KBM-7 (cell line): Measurements from ENCODE around the gene TNRC18.
"Not testable (repeated sequence)": the region's sequence is repeated elsewhere in the genome, so short reads cannot be mapped to it uniquely, and the experiment has no call there.

Experiments
- DNase-seq: peaks from one replicate; pipeline ENCODE4 v3.0.0-alpha.2; 2015
- in situ Hi-C: fragments of 300-500 bp; cut with MboI; formaldehyde crosslinking; loops from 2 replicates; pipeline ENCODE4 v1.14.3; 2020; ENCODE audit warnings: low sequenced_read_pairs, low pct_unique_long_range_greater_than_20kb, mixed read lengths

TNRC18 gene

DNA sequence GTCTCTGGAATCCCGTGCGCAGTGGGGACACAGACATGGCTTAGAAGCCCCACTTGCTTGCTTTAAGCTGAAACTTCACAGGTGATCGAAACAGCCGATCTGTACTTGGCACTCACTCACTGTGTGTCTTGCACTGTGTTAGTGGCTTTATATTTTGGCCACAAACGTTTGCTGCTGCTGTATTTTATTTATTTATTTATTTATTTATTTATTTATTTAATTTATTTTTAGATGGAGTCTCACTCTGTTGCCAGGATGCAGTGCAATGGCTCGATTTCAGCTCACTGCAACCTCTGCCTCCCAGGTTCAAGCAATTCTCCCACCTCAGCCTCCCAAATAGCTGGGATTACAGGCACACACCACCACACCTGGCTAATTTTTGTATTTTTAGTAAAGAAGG lies 63.6 kb downstream of the TNRC18 start:
- DNase-seq, in situ Hi-C loops: not testable (repeated sequence)

DNA sequence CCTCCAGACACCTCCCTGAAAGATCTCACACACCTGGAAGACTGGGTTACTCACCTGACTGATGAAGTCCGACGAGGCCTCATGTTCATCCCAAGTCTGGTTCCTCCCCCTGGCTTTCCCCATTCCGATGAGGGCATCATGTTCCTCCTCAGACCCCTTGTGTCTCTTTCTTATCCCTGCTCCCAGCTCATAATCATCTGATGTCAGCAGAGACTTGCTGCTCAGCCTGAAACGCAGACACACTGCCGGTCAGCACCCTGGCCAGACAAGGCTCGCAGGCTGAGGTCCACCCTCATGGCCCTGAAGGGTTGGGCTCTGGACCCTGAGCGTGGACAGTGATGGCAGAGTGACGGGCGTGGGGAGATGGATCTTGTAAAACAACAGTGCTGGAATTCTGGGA lies 64.3 kb downstream of the TNRC18 start:
- no peak for DNase-seq
- in situ Hi-C loops = no loop called here

- no peak for DNase-seq
- in situ Hi-C loops = no loop called here
These were observed 65.7 kb downstream of the TNRC18 start for GRCh38 chr7:5357951-5358350.

- in situ Hi-C loops = no loop called here
- no peak for DNase-seq
These were observed 66.9 kb downstream of the TNRC18 start for GRCh38 chr7:5356751-5357119.

- no peak for DNase-seq
- in situ Hi-C loops = no loop called here
These were observed 69.0 kb downstream of the TNRC18 start for GRCh38 chr7:5354460-5355232.

DNA sequence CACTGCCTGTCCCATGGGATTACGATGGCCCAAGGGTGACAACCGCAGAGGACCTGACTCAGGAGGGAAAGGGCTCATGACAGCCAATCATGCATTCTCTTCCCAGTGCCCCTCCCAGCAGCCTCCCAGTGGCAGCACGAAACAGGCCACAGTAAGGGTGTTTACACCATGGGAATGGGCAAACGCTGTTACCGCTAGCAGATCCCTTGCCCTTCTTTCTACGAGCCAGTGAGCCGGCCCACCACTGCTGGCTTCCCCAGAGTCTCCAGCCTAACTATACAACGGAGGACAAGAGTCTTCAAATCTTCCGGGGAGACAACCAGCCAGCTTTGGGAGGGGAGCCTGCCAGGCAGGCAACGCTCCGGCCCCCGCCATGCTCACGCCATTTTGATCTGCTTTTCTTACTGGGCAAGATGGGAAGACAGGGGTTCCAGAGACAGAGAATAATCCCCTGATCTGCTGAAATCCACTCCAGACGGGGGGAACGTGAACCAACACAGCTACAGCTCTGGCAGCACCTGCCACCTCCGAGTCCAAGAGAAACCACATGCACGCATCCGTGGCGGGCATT lies 71.1 kb downstream of the TNRC18 start:
- DNase-seq = no peak
- in situ Hi-C loops = no loop called here

DNA sequence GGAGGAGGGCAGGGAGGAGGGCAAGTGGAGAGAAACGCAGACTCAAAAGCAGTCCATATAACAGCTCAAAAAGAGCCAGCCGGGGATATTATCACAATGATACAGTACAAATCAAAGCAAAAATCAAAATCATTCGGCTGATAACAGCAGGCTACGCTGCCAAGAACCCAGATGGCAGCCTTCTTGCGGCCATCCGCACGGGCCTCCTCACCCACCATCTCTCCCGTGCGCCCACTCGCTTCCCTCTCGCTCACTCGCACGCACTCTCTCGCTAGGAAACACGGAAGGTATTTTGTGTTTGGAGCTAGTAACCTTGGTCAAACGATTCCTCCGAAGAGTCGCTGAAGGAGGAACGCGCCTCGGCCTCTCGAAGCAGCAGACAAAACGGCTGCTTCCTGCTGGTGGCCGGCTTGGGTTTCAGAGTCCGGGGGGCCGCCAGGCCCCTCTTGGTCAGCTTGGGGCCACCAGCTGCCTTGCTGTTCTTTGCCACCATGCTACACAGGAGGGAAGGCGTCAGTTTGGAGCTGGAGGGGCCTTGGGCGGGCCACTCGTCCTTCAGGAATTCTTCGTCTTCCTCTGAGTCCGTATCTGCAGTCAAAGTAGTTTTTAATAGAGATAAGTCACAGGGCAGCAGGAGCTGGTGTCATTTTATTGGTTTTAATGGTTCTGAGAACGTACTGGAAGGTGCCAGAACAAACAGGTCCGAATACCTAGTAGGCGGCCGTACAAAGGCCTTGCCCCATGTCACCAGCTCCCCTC lies 71.9 kb downstream of the TNRC18 start:
- in situ Hi-C loops = no loop called here
- no peak for DNase-seq

DNA sequence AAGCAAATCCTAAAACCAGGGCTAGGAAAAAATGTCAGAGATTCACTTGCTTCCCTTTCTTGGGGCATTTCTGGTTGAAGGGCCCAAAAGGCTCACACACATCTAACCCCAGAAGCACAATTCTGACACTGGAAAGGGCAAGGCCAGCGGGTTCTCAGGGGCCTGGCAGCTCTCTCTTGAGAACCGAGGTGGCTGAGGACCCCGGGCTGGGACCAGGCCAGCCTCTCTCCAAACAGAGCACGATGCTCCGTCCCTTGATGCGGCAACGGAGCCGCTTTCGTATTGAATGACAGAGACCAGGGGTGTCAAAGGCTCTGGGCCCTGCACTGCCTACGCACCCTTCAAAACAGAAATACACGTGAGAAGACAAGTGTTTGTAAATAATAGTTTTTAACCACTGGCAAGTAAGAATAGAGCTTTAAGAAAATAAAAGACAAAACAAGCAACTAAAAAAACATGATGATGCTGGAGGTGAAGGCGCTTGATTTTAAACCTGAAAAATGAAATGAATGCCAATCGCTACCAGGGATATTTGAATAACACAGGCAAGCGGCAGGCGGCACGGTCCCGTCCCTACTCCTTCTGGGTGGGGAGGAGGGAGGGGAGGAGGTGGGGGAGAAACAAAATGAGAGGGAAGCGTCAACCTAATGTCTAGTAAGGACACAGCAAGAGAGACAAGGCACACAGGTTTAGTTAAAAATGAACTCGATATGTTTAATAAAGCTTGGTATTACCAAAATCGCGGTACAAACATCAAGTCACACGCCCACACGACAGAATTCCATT lies 72.8 kb downstream of the TNRC18 start:
- DNase-seq = no peak
- in situ Hi-C loops = no loop called here

DNA sequence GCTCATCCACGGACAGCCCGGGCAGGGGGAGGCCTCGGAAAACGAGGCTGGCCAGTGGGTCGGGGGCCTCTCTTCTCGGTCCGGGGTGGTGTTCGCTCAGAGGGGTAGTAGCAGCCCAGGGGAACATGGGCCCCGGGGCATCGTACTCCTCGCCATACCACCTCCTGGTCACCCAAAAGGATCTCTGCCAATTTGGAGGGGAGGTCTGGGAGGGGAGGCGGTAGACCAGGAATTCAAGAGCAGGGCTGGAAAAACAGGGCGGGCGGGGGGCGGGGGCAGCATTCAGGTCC lies 73.5 kb downstream of the TNRC18 start:
- in situ Hi-C loops = no loop called here
- DNase-seq = no peak

GRCh38 chr7:5349437-5350173 lies 74.0 kb downstream of the TNRC18 start:
- in situ Hi-C loops = no loop called here

DNA sequence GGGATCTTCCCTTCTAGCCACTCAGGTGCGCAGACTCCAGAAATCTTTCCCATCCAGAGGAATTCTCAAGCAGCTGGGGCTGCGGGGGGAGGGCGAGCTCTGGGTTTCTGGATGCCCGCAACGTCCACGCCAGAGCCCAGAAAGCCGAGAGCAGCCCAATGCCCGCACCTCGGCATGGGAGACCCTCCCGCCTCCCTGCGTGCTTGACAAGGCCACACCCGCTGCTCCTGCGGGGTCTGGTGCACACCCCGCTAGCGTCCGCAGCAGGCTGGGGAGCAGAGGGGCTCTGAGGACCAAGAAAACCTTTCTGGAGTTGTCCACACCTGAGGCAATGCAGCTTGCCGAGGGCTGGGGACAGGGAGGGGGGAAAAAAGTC lies 74.6 kb downstream of the TNRC18 start:
- DNase-seq = no peak
- in situ Hi-C loops = no loop called here

More at GRCh38 chr7:5349437-5350173, 74.0 kb downstream of the TNRC18 start:
- no peak for DNase-seq

- no peak for DNase-seq
- in situ Hi-C loops = no loop called here
These were observed 75.3 kb downstream of the TNRC18 start for GRCh38 chr7:5348134-5349004.

DNA sequence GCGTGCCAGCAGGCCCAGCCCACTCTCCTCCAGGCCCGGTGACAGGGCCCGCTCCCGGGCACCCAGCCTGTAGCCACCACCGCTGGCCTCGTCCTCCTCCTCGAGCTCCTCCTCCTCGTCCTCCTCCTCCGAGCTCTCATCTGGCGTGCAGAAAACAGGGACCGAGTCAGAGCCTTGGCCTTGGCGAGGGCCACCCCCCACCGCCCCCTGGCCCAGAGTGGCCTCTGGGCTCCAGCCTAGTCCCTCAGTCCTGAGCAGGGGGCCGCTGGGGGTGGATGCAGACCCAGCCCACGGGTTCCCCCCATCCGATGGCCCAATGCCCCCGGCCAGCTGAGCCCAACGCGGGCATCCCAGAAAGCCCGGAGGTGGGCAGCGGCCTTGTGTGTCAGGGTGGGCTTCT lies 78.0 kb downstream of the TNRC18 start:
- DNase-seq = no peak
- in situ Hi-C loops = no loop called here

GRCh38 chr7:5345171-5345570 lies 78.5 kb downstream of the TNRC18 start:
- DNase-seq = no peak
- in situ Hi-C loops = no loop called here

- in situ Hi-C loops = no loop called here
- DNase-seq = no peak
These were observed 79.3 kb downstream of the TNRC18 start for GRCh38 chr7:5344342-5344741.

- in situ Hi-C loops = no loop called here
These were observed 79.8 kb downstream of the TNRC18 start for GRCh38 chr7:5343884-5344283.

DNA sequence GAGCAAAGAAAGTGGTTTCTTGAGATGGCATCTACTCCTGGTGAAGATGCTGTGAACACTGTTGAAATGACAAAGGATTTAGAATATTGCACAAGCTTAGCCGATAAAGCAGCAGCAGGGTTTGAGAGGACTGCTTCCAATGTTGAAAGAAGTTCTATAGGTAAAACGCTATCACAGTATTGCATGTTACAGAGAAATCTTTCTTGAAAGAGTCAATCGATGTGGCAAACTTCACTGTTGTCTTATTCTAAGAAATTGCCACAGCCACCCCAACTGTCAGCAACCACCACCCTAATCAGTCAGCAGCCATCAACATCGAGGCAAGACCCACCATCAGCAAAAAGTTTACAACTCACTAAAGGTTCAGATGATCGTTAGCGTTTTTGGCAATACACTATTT lies 81.0 kb downstream of the TNRC18 start:
- in situ Hi-C loops = no loop called here

More at GRCh38 chr7:5343884-5344283, 79.8 kb downstream of the TNRC18 start:
- DNase-seq = no peak

DNA sequence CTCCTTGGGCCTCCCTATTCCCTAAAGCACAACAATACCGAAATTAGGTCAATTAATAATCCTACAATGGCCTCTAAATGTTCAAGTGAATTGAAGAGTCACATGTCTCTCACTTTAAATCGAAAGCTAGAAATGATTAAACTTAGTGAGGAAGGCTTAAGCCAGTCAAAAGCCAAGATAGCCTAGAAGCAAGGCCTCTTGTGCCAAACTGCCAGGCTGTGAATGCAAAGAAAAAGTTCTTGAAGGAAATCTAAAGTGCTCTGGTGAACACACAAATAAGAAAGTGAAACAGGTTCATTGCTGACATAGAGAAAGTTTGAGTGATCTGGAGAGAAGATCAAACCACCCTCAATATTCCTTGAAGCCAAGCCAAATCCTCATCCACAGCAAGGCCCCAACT lies 83.7 kb downstream of the TNRC18 start:
- in situ Hi-C loops = no loop called here
- no peak for DNase-seq

More for the DNA sequence above, 81.0 kb downstream of the TNRC18 start:
- no peak for DNase-seq
